Measurements from ENCODE around the gene AAR2. TPM values are rescaled to one million over a fixed set of nuclear protein-coding genes. Genes with fewer than 3 reads are reported as not detected.

AAR2 gene
- total RNA-seq, 1 experiment from 2014 or later, result 36.9 TPM

DNA sequence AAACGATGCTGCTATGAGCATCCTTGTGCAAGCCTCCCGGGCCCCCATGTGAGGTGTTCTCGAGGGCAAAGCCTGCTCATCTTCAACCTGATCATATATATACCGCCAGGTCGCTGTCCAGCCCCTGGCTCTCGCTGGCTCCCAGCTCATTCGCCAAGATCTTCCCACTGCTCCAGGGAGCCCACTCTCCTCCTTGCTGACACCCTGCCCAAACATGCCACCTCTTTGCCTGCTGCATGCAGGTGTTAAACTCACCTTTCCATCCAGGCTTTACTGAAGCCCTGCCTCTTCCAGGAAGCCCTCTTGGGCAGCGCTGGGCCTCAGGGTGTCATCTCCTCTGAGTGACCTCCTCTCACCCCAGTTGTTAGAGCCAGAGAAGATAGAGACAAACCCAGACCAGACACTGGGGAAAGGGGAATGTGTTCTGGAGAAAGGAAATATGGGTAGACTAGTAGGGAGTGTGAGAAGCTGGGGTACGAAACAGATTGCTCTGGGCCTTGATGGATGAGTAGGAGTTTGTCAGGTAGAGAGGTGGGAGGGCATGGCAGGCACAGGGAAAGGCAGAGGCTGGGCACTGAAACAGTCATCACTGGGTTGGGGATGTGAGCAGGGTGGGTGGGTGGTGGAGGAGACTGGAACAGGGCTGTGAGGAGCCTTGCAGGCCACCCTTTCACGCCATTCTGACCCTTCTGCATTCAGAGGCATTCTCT, 68.7 kb downstream of the AAR2 start:
- Histone ChIP-seq H2AK5ac (ENCODE audit: insufficient read length, low read length) (no peak overlapping the region), H3K27ac (ENCODE audit: insufficient read length, low read depth, low read length) (no peak overlapping the region), H3K9me3 (ENCODE audit: control insufficient read depth, low read depth, low read length) (no peaks in the 10 kb centered on the region), H2AFZ (ENCODE audit: low read length) (no peak overlapping the region), H3K18ac (ENCODE audit: insufficient read length, low read depth, low read length) (no peak overlapping the region), H3K9ac (ENCODE audit: extremely low read depth, insufficient read length, low read length) (no peak overlapping the region), H3K23me2 (ENCODE audit: insufficient read length, low read depth, low read length, poor library complexity, severe bottlenecking) (peaks cover 11% of the 10 kb centered on the region), H2BK5ac (ENCODE audit: insufficient read length, low read length) (no peak overlapping the region), H4K5ac (ENCODE audit: insufficient read length, low read depth, low read length) (no peak overlapping the region), H3K27me3 (ENCODE audit: insufficient read depth, low read length) (peaks cover 5% of the 10 kb centered on the region; the same call in 1 of the 2 replicates), H3K23ac (ENCODE audit: insufficient read length, low read depth, low read length) (no peak overlapping the region), H4K20me1 (ENCODE audit: control insufficient read depth, insufficient read depth, insufficient read length) (peaks cover 3% of the 10 kb centered on the region), H2BK120ac (ENCODE audit: low read depth, low read length, poor library complexity, severe bottlenecking) (no peak overlapping the region), H2BK12ac (ENCODE audit: insufficient read length, low read depth, low read length) (no peak overlapping the region), H3K14ac (ENCODE audit: insufficient read depth, low read length) (no peak overlapping the region), H4K91ac (ENCODE audit: insufficient read length, low read depth, low read length) (no peak overlapping the region), H3K4me1 (ENCODE audit: insufficient read depth, low read length) (no peaks in the 10 kb centered on the region), H3K4ac (ENCODE audit: low read depth, low read length) (no peak overlapping the region), H3K56ac (ENCODE audit: insufficient read length, low read depth, low read length) (no peak overlapping the region), H2BK20ac (ENCODE audit: low read depth, low read length, poor library complexity, severe bottlenecking) (no peak overlapping the region), H3K79me2 (ENCODE audit: insufficient read depth, low read length) (no peaks in the 10 kb centered on the region), H3T11ph (ENCODE audit: low read length) (no peak overlapping the region), H2BK15ac (ENCODE audit: low read depth, low read length) (no peak overlapping the region), H4K8ac (replicated peaks; ENCODE audit: insufficient read length, low read depth, low read length) (no peak overlapping the region), H3K4me2 (ENCODE audit: insufficient read depth, insufficient read length, low read length) (no peak overlapping the region), H3K79me1 (ENCODE audit: insufficient read depth, low read depth, low read length, poor library complexity, severe bottlenecking) (no peaks in the 10 kb centered on the region)
- H3K4me1 Mint-ChIP-seq, result peaks cover 9 to 27% of the 10 kb centered on the region in 2 experiments
- DNase-seq, result no peak
- no peak overlapping the region for H3K27ac Mint-ChIP-seq
- WGBS (ENCODE audit: extremely low coverage, insufficient read length, low lambda C conversion rate), result no CpG with 5 or more reads among the region's 10 CpGs
- peaks cover 82% of the 10 kb centered on the region for H3K27me3 Mint-ChIP-seq (ENCODE audit: low read depth)
- no peaks in the 10 kb centered on the region for H3K36me3 Mint-ChIP-seq (ENCODE audit: insufficient read depth in 1 of 3, low read depth in 3 of 3)
- TF ChIP-seq, protein P1, sequence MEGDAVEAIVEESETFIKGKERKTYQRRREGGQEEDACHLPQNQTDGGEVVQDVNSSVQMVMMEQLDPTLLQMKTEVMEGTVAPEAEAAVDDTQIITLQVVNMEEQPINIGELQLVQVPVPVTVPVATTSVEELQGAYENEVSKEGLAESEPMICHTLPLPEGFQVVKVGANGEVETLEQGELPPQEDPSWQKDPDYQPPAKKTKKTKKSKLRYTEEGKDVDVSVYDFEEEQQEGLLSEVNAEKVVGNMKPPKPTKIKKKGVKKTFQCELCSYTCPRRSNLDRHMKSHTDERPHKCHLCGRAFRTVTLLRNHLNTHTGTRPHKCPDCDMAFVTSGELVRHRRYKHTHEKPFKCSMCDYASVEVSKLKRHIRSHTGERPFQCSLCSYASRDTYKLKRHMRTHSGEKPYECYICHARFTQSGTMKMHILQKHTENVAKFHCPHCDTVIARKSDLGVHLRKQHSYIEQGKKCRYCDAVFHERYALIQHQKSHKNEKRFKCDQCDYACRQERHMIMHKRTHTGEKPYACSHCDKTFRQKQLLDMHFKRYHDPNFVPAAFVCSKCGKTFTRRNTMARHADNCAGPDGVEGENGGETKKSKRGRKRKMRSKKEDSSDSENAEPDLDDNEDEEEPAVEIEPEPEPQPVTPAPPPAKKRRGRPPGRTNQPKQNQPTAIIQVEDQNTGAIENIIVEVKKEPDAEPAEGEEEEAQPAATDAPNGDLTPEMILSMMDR (conservative IDR thresholded peaks at IDR 0.05), result no peak
- no peaks in the 10 kb centered on the region for H3K9me3 Mint-ChIP-seq
- H3K4me3 Mint-ChIP-seq, result peak overlapping the region; percentile 62 to 83

All from H9 (cell line).